GM19328 (cell line): Measurements from ENCODE around the gene R3HDM4.

Source experiments
- ATAC-seq: cut with Tn5 transposase; IDR thresholded peaks from one replicate; pipeline ENCODE4 v1.9.1; 2021; ENCODE audit warnings: mild to moderate bottlenecking, moderate library complexity; ENCODE audit not compliant: unreplicated experiment

Gene R3HDM4

GRCh38 chr19:932648-933552 lies 19.9 kb upstream of the R3HDM4 start:
- ATAC-seq, result no peak

- ATAC-seq, result no peak
Observed at GRCh38 chr19:931860-932647, 19.0 kb upstream of the R3HDM4 start.

- ATAC-seq, result no peak
Observed at GRCh38 chr19:929891-930258, 16.9 kb upstream of the R3HDM4 start.

- ATAC-seq, result no peak
Observed at GRCh38 chr19:929203-929890, 16.3 kb upstream of the R3HDM4 start.

GRCh38 chr19:928471-929202 lies 15.6 kb upstream of the R3HDM4 start:
- ATAC-seq, result no peak

- ATAC-seq, result no peak
Observed at GRCh38 chr19:927780-928401, 14.9 kb upstream of the R3HDM4 start.

GRCh38 chr19:927351-927779 lies 14.3 kb upstream of the R3HDM4 start:
- no peak for ATAC-seq

GRCh38 chr19:926589-927350 lies 13.8 kb upstream of the R3HDM4 start:
- no peak for ATAC-seq

GRCh38 chr19:926323-926588 lies 13.2 kb upstream of the R3HDM4 start:
- ATAC-seq, result no peak

- peak; percentile 47 for ATAC-seq
Observed at GRCh38 chr19:925526-926322, 12.7 kb upstream of the R3HDM4 start, which contains the start of gene ARID3A. Gene ARID3A (plus strand): TSS chr19:926035. CDS start chr19:929529, 3,494 bp downstream.

- ATAC-seq, result peak; percentile 1
Observed at GRCh38 chr19:925087-925525, 12.1 kb upstream of the R3HDM4 start.

- no peak for ATAC-seq
Observed at GRCh38 chr19:924553-925086, 11.6 kb upstream of the R3HDM4 start.

- ATAC-seq, result no peak
Observed at GRCh38 chr19:920051-920864, 7.2 kb upstream of the R3HDM4 start.

GRCh38 chr19:919199-920050 lies 6.4 kb upstream of the R3HDM4 start:
- no peak for ATAC-seq

GRCh38 chr19:918481-919198 lies 5.6 kb upstream of the R3HDM4 start:
- no peak for ATAC-seq

- ATAC-seq, result no peak
Observed at GRCh38 chr19:918152-918437, 5.1 kb upstream of the R3HDM4 start.
